ENCODE data around the gene TIPRL. TPM values are rescaled to one million over a fixed set of nuclear protein-coding genes. Genes with fewer than 3 reads are reported as not detected.

TIPRL gene
- total RNA-seq, 1 donor from 2014 or later: 43.4 TPM

Other genes starting within 250 kb of the TIPRL start
- 54.6 and 79.6 TPM in 2 replicates for gene DCAF6, start 242.3 kb upstream of the TIPRL start, total RNA-seq
- gene MPC2, start 241.9 kb upstream of the TIPRL start, total RNA-seq: 16.2 and 21.6 TPM in 2 replicates
- gene GPR161, start 42.0 kb upstream of the TIPRL start, total RNA-seq: 18.4 and 19.6 TPM in 2 replicates
- gene SFT2D2, start 47.0 kb downstream of the TIPRL start, total RNA-seq: 45.8 and 70.7 TPM in 2 replicates
- gene TBX19, start 101.9 kb downstream of the TIPRL start, total RNA-seq: 0.47 and 0.51 TPM in 2 replicates

Measured in dermis blood vessel endothelial cell (primary cell).